Common myeloid progenitor, CD34-positive (primary cell): ENCODE data around the gene TRAPPC2.

Experiments
- CTCF ChIA-PET: fragments of 350-600 bp; sonication (Branson Sonifier 250); formaldehyde crosslinking; loops from one replicate; lab custom pipeline; 2021; ENCODE audit warnings: antibody characterized with exemption; lab: Charles Lee
- POLR2A ChIA-PET: fragments of 350-600 bp; sonication (Branson Sonifier 250); formaldehyde crosslinking; loops from one replicate; lab custom pipeline; 2021; ENCODE audit warnings: antibody characterized with exemption; lab: Charles Lee
- DNase-seq, 3 donors: peaks; one replicate each; pipeline versions ENCODE4 v3.0.0 to v3.0.0-alpha.2; 2013
- H3K27ac ChIP-seq, 2 experiments: 1 replicate in 1 of 2; 2 replicates in 1 of 2; pipeline ENCODE4 v1.7.0; 2013; ENCODE audit warnings: inconsistent platforms in 2 of 2, low read length in 2 of 2, mild to moderate bottlenecking in 2 of 2, low read depth in 1 of 2, moderate library complexity in 1 of 2; ENCODE audit not compliant: severe bottlenecking in 2 of 2, insufficient read depth in 1 of 2, poor library complexity in 1 of 2
- H3K27me3 ChIP-seq, 5 experiments: replicated peaks in 2 of 5; 1 replicate in 3 of 5; 2 replicates in 2 of 5; pipeline versions ENCODE4 v1.6.1 to v1.7.0; 2013; ENCODE audit warnings: low read length in 4 of 5, mild to moderate bottlenecking in 2 of 5, moderate library complexity in 2 of 5, inconsistent platforms in 1 of 5; ENCODE audit not compliant: insufficient read depth in 5 of 5, control insufficient read depth in 4 of 5
- H3K36me3 ChIP-seq, 4 experiments: 1 replicate in 2 of 4; 2 replicates in 2 of 4; pipeline versions ENCODE4 v1.6.1 to v1.7.0; 2013; ENCODE audit warnings: low read length in 3 of 4, control low read depth in 1 of 4, mild to moderate bottlenecking in 1 of 4; ENCODE audit not compliant: control insufficient read depth in 4 of 4, insufficient read depth in 4 of 4
- H3K4me1 ChIP-seq, 4 experiments: 1 replicate in 3 of 4; 2 replicates in 1 of 4; pipeline versions ENCODE4 v1.6.1 to v1.7.1; 2013; ENCODE audit warnings: low read length in 3 of 4, mild to moderate bottlenecking in 3 of 4, control low read depth in 1 of 4, inconsistent platforms in 1 of 4, moderate library complexity in 1 of 4; ENCODE audit not compliant: control insufficient read depth in 4 of 4, insufficient read depth in 4 of 4; ENCODE audit errors: control extremely low read depth in 1 of 4
- H3K4me3 ChIP-seq, 7 experiments: 1 replicate in 4 of 7; 2 replicates in 3 of 7; pipeline versions ENCODE4 v1.5.1 to v1.7.0; 2013; ENCODE audit warnings: mild to moderate bottlenecking in 7 of 7, low read length in 6 of 7, moderate library complexity in 6 of 7, inconsistent platforms in 2 of 7, low read depth in 2 of 7, control low read depth in 1 of 7; ENCODE audit not compliant: insufficient read depth in 4 of 7, control insufficient read depth in 1 of 7; ENCODE audit errors: extremely low read depth in 1 of 7
- H3K9me3 ChIP-seq, 5 experiments: 1 replicate in 4 of 5; 2 replicates in 1 of 5; pipeline versions ENCODE4 v1.6.1 to v1.7.1; 2013; ENCODE audit warnings: low read length in 4 of 5, mild to moderate bottlenecking in 2 of 5, inconsistent platforms in 1 of 5, low read depth in 1 of 5, moderate library complexity in 1 of 5; ENCODE audit not compliant: control insufficient read depth in 4 of 5, insufficient read depth in 2 of 5; ENCODE audit errors: control extremely low read depth in 1 of 5
- WGBS: methylation state at CpG from one replicate; pipeline ENCODE4 v1.1.5; 2013; ENCODE audit not compliant: insufficient coverage; 5-methylcytosine and 5-hydroxymethylcytosine counted together

The TRAPPC2 gene

GRCh38 chrX:13760426-13760825 lies 26.0 kb upstream of the TRAPPC2 start:
- ChIA-PET POLR2A (no interaction called here), CTCF (interaction anchor here (1.5 to 2.1 kb wide), 2 partner anchors 8 to 12 kb away, joined by 4 to 6 read pairs; no protein-coding TSS in a partner anchor)
- WGBS = 100% methylated on average over 8 of the region's 13 CpGs
- H3K9me3 ChIP-seq = no peaks in the 10 kb centered on the region
- DNase-seq = no peak
- peaks cover 0 to 9% (median 0%) of the 10 kb centered on the region in 5 experiments for H3K27me3 ChIP-seq
- H3K4me3 ChIP-seq = no peak overlapping the region
- no peak overlapping the region for H3K27ac ChIP-seq
- peaks cover 0 to 18% (median 7%) of the 10 kb centered on the region in 4 experiments for H3K4me1 ChIP-seq
- H3K36me3 ChIP-seq = peaks cover 5 to 67% (median 17%) of the 10 kb centered on the region in 4 experiments

- POLR2A ChIA-PET = no interaction called here
- WGBS = 96% methylated on average over 5 of the region's 8 CpGs
Observed at GRCh38 chrX:13759152-13759718, 24.8 kb upstream of the TRAPPC2 start.

GRCh38 chrX:13756381-13756780 lies 22.0 kb upstream of the TRAPPC2 start:
- no peak for DNase-seq
- peaks cover 9 to 59% (median 19%) of the 10 kb centered on the region in 4 experiments for H3K36me3 ChIP-seq
- H3K27me3 ChIP-seq = peaks cover 0 to 9% (median 0%) of the 10 kb centered on the region in 5 experiments
- peaks cover 0 to 8% (median 5%) of the 10 kb centered on the region in 4 experiments for H3K4me1 ChIP-seq
- no peak overlapping the region for H3K4me3 ChIP-seq
- H3K27ac ChIP-seq = no peak overlapping the region
- ChIA-PET POLR2A (no interaction called here), CTCF (interaction anchor here (1.4 kb wide), 1 partner anchor 65 kb away, joined by 3 read pairs; no protein-coding TSS in a partner anchor)
- WGBS = no CpG with 5 or more reads among the region's 4 CpGs
- no peaks in the 10 kb centered on the region for H3K9me3 ChIP-seq

More at GRCh38 chrX:13759152-13759718, 24.8 kb upstream of the TRAPPC2 start:
- H3K4me3 ChIP-seq = no peak overlapping the region
- no peak overlapping the region for H3K27ac ChIP-seq
- DNase-seq = peak in 1 of 3 donors; percentile 12
- no peaks in the 10 kb centered on the region for H3K9me3 ChIP-seq
- CTCF ChIA-PET = interaction anchor here (1.3 to 1.5 kb wide), 2 partner anchors 9 to 11 kb away, joined by 3 to 6 read pairs; no protein-coding TSS in a partner anchor
- H3K36me3 ChIP-seq = peaks cover 8 to 68% (median 21%) of the 10 kb centered on the region in 4 experiments
- peaks cover 0 to 15% (median 7%) of the 10 kb centered on the region in 4 experiments for H3K4me1 ChIP-seq
- peaks cover 0 to 9% (median 0%) of the 10 kb centered on the region in 5 experiments for H3K27me3 ChIP-seq

- H3K36me3 ChIP-seq = peaks cover 9 to 49% (median 17%) of the 10 kb centered on the region in 4 experiments
- ChIA-PET CTCF (interaction anchor here (0.7 to 1.5 kb wide), 2 partner anchors 9 to 14 kb away, joined by 3 read pairs; no protein-coding TSS in a partner anchor), POLR2A (no interaction called here)
- H3K4me1 ChIP-seq = peaks cover 0 to 8% (median 5%) of the 10 kb centered on the region in 4 experiments
- H3K27me3 ChIP-seq = peaks cover 0 to 5% (median 0%) of the 10 kb centered on the region in 5 experiments
- no CpG with 5 or more reads among the region's 1 CpG for WGBS
- DNase-seq = peak in 2 of 3 donors; percentile 25 to 37
- H3K9me3 ChIP-seq = no peaks in the 10 kb centered on the region
- H3K27ac ChIP-seq = no peak overlapping the region
- H3K4me3 ChIP-seq = no peak overlapping the region
Observed at GRCh38 chrX:13755254-13755653, 20.8 kb upstream of the TRAPPC2 start.

GRCh38 chrX:13754765-13755164 lies 20.3 kb upstream of the TRAPPC2 start:
- POLR2A ChIA-PET = no interaction called here
- Histone ChIP-seq H3K4me1 (peaks cover 0 to 8% (median 5%) of the 10 kb centered on the region in 4 experiments), H3K27me3 (peaks cover 0 to 4% (median 0%) of the 10 kb centered on the region in 5 experiments), H3K9me3 (no peaks in the 10 kb centered on the region), H3K36me3 (peaks cover 6 to 48% (median 15%) of the 10 kb centered on the region in 4 experiments), H3K27ac (no peak overlapping the region), H3K4me3 (no peak overlapping the region)
- no CpG with 5 or more reads among the region's 1 CpG for WGBS
- DNase-seq = no peak
- CTCF ChIA-PET = interaction anchor here (0.7 to 1.5 kb wide), 2 partner anchors 9 to 14 kb away, joined by 3 read pairs; no protein-coding TSS in a partner anchor

GRCh38 chrX:13752646-13753045 lies 18.2 kb upstream of the TRAPPC2 start:
- ChIA-PET POLR2A (no interaction called here), CTCF (interaction anchor here (1.1 to 2.5 kb wide), 3 partner anchors 8 to 280 kb away, joined by 4 to 8 read pairs (median 4); no protein-coding TSS in a partner anchor)
- Histone ChIP-seq H3K4me1 (peaks cover 0 to 5% (median 4%) of the 10 kb centered on the region in 4 experiments), H3K9me3 (no peaks in the 10 kb centered on the region), H3K27me3 (peaks cover 0 to 3% (median 0%) of the 10 kb centered on the region in 5 experiments), H3K36me3 (peaks cover 5 to 38% (median 13%) of the 10 kb centered on the region in 4 experiments), H3K27ac (no peak overlapping the region), H3K4me3 (no peak overlapping the region)
- no peak for DNase-seq
- WGBS = 83% methylated on average over 2 of the region's 3 CpGs

GRCh38 chrX:13752141-13752540 lies 17.7 kb upstream of the TRAPPC2 start:
- H3K4me3 ChIP-seq = no peak overlapping the region
- peaks cover 0 to 3% (median 0%) of the 10 kb centered on the region in 5 experiments for H3K27me3 ChIP-seq
- H3K27ac ChIP-seq = no peak overlapping the region
- peaks cover 4 to 41% (median 12%) of the 10 kb centered on the region in 4 experiments for H3K36me3 ChIP-seq
- no peak for DNase-seq
- no peaks in the 10 kb centered on the region for H3K9me3 ChIP-seq
- 100% methylated on average over 1 of the region's 3 CpGs for WGBS
- POLR2A ChIA-PET = no interaction called here
- peaks cover 0 to 5% (median 4%) of the 10 kb centered on the region in 4 experiments for H3K4me1 ChIP-seq
- CTCF ChIA-PET = interaction anchor here (1.1 to 2.5 kb wide), 4 partner anchors 9 to 280 kb away, joined by 3 to 8 read pairs (median 4); no protein-coding TSS in a partner anchor
